NCI-H345 (cell line): ENCODE results near the gene CBARP.

Source experiments
- DNase-seq: peaks from one replicate; lab custom pipeline; 2025; lab: John Stamatoyannopoulos, UW

The CBARP gene

DNA sequence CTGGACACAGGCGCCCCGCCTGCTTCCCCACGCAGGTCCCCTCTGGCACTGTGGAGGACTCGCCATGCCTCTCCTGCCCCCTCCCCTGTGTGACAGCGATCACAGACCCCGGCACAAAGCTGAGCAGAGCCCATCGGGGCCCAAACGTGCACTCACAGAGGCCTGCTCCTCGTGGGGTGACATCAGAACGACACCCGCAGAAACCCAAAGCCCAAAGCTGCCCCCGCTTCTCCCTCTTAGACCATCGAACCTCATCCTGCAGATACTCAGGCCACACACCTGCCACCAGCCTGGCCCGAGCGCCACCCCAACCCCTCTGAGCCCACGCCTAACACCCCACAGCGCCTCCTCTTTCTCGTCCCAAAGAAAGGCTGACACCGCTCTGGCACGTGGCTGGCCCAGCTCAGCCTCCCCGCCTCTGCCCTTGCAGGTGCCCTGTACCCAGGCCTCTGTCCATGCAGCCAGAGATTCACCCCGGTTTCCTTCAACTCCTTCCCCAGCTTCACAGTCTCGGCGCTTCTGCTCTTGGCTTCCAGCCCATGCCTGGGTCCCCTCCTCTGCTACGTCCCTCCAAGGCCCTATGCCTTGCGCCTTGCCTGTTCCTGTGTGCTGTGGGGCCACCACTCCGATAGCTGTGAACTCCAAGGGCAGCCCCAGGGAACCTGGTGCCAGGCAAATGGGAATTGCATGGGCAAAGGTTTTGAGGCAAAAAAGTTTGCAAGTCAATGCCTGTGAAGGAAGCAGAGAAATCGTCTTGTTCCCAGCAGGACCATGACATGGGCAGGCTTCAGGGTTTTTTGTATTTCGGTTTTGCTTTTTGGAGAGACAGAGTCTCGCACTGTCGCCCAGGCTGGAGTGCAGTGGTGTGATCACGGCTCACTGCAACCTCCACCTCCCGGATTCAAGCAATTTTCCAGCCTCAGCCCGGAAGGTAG is 831 bp upstream of the CBARP start:
- no peak for DNase-seq

DNA sequence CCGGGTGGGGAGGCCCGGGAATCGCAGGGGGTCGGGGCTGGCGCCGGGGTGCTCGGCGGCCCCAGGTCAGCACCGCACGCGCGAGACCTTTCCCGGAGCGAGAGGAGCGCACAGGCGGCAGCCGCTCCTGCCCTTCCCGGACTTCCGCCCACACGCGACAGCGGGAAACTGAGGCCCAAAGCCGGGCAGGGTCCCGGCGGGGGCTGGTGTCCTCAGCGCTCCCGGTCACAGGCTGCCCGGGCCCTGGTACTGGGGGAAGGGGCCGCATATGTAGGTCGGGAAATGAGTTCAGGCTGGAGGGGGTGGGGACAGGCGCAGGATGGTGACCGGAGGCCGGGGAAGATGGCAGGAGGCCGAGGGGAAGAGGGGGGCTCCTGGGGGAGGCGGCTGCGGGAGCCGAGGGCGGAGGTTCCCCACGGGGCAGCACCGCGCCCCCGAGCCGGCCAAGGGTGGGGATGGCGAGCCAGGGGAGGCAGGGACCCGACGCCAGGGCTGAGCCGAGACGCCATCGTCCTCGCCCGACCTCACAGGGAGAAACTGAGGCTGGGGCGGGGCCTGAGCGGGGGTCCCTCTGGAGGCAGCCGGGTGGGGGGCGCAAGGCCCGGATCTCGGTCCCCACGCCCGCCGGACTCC is 662 bp downstream of the CBARP start:
- no peak for DNase-seq

DNA sequence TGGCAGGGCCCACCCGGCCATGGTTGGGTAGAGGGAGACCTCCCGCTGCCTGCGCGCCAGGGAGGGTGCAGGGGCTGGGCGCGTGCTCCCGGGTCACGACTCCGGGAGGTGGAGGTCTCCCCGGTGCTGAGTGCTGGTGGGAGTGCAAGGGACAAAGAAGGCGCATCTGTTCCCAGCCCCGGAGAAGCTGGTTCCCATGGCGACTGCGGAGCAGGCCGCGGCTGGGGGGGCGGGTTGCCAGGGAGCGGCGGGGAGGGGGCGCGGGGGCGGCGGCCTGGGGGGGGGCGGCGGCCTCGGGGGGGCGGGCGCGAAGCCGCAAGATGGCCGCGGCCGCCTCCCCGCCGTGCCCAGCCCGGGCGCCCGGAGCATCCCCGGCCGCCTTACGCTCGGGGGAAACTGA is 1.2 kb downstream of the CBARP start:
- peak; percentile 29 for DNase-seq

DNA sequence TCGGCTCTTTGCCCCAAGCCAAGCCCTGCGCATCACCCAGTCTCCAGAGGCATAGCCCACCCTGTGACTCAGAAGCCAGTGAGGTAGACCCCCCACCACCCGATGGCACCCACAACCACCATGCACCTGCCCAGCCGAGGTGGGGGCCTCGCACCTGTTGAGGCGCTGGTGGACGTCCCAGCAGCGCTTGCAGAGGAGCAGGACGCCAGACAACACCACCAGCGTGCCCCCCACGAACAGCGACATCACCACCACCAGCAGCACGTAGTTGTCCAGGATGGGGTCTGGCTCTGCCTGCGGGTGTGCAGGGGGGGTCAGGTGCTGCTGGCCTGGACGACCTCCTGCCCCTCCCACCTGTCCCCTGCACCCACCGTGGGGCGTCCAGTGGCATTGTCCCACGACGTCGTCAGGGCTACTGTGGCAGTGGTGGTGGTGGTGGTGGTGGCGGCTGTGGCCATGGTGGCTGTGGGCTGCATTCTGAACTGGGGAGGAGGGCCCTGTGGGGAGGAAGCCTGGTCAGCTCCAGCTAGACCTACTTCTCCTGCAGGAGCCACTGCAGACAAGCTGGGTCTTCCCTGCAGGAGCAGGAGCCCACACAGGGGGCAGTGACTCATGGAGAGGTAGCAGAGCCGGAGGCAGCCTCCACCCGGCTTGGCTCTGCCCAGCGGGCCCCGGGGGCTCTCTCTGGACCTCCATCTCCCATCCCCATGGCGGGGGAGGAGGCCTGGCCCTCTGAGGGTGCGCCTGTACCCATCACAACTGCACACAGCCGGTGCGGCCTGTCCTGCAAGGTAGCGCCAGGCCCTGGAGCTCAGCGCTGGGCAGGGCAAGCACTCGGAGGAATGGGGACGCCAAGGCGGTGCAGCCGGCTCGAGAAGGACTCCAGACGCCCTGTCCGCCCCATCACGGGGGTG is 1.9 kb downstream of the CBARP start:
- DNase-seq = no peak

DNA sequence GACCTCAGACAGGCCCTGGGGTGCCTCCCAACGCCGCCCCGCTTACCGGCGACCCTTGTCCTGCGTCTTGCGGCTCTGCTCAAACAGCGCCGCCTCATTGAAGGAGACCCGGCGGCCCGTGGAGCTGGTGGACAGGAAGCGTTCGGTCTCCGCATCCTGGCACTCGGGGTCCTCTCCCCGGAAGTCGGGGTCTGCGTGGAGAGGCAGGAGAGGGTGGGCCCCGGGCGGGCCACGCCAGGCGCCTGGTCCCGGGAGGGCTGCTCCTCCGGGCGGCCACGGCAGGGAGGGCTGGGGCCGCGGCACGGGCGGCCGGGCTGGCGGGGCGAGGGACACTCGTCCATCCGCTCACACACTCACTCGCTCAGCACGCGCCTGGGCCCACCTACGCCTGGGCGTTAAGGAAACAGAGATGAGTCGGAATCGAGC is 2.8 kb downstream of the CBARP start:
- no peak for DNase-seq

DNA sequence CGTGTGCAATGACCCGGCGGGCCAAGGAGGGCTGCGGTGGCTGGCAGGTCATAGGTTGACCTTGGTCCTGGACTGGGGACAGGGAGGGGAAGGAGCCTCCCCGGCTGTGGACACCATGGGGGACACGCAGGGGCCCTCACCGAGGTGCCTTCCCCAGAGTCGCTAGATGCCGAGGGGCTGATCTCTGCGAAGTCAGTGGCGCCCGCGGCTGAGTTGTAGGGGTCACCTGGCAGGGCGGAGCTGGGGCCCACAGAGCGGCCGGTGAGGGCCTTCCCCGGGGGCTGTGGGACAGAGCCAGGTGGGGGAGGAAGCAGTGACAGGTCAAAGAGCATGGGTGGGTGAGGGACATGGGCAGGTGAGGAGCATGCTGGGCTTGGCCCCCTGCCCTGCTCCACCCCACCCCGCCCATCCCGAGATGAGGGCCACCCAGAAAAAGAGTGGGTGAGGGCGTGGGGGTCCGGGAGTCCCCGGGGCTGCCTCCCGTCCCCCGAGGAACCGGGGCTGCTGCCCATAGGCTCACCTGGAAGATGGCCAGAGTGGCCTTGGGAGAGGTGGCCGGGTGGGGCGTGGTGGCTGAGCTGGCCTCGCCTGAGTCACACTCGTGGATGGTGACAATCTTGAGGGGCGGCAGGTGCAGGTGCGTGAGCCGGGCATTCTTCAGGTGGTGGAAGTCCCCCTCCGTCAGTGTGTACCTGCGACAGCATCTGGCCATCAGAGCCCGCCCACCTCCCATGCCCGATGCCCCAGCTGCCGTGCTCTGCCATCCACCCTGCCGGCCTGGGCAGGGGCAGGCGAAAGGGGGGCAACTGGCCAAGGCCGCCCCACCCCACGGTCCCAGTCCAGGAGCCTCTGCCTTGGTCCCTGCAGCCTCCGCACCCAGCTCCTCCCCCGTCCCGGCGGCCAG is 3.5 kb downstream of the CBARP start:
- DNase-seq = no peak

DNA sequence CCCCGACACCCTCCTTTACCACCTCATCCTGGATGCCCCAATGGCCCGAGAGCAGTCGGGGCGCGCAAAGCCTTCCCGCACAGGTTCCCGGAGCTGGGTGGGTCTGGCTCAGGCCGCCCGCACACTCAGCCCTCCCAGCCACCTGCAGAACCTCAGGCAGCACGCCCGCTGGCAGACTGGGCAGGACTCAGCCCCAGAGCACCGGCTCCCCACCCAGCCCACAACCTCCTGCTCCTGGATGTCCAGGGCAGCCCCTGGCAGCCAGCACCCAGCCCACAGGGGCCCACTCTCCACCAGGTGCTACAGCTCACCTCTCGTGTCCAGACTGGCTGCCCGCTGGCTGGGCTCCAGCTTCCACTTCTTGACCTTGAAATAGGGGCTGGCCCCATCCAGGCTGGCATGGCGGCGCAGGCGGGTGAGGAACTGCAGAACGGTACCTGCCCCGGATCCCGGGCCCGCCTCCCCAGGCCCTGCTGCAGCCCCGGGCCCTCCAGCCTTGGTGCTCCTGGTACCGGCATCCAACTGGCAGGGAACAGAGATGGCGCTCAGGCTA is 4.6 kb downstream of the CBARP start:
- DNase-seq = no peak

DNA sequence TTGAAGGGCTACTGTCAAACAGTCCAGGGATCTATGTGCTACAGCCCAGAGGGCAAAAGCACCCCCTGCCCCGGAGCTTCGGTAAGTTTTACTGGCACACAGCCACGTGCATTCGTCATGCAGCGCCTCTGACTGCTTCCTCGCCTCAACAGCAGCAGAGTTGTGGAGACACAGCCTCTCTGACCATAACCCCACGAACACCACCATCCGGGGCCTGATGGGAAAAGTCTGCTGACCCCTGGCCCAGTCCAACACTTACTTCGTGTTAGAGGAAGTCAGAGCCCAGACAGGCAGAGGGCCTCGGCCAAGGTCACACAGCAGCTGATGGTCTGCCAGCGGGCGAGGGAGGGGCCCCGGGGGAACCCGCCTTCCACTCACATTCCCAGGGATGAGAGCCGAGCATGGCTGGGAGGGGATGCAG is 5.1 kb downstream of the CBARP start:
- no peak for DNase-seq

DNA sequence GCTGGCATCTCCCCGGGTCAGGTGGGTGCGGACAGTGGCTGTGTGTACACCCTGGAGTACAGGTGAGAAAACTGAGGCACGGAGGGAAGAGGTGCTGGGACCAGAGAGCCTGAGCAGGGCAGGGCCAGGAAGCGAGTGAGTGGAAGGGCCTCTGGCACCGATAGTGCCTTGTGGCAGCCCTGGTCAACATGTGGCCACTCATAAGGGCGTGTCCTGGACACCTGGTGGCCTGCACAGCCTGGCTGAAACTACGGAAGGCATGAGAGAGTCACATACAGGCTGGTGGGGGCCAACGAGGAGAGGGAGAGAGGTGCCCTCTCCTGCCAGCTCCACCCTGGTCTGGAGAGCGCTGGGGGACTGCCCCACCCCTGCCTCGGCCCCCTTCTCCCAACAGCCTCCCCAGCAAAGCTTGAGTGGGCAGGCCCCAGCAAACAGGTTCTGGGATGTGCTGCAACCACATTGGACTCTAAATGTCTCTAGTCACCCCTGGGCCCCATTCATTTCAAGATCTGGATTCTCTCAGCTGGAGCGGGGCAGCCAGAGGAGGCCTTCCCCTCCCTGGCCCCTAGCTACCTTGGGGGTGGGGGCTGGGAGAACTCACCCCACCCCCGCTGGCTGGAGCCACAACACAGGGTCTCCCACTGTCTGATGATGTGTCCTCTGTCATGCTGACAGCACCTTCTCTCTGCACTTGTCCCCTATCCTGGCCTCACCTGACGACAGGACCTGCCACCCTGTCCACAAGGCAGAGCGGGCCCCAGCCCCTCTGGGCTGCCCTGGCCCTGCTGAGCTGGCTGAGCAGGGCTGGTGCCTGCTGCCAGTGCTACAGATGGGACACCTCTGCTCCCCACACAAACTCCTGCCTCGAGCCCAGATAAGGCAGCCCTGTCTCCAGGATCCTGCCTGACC is 5.8 kb downstream of the CBARP start:
- no peak for DNase-seq

DNA sequence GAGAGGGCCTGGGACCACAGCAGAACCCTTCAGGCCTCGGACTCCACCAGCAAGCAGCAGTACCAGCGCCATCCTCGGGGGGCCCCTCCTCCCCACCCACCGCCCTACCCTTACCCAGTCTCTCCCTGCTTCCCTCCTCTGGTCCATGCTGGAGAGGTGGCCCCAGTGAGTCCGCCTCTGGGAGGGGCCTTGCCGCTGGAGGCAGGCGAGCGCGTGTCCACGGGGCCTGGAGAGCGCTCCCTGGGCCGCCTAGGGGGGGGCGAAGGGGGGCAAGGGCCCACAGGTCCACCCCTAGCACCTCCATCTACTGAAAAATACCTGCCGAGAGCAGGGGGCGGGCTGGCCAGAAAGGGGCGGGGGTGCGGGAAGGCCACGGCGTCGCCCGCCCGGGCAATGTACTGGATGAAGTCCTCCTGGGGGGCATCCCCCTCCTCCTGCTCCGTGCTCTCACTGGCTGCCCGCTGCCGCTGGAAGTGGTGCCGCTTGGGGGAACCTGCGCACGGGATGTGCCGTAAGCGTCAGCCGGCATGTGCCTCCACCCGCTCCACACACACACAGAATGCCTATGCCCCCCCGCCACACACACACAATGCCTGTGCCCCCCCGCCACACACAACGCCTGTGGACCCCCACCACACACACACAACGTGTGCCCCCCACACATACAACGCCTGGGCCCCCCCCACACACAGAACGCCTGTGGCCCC is 6.9 kb downstream of the CBARP start:
- no peak for DNase-seq

DNA sequence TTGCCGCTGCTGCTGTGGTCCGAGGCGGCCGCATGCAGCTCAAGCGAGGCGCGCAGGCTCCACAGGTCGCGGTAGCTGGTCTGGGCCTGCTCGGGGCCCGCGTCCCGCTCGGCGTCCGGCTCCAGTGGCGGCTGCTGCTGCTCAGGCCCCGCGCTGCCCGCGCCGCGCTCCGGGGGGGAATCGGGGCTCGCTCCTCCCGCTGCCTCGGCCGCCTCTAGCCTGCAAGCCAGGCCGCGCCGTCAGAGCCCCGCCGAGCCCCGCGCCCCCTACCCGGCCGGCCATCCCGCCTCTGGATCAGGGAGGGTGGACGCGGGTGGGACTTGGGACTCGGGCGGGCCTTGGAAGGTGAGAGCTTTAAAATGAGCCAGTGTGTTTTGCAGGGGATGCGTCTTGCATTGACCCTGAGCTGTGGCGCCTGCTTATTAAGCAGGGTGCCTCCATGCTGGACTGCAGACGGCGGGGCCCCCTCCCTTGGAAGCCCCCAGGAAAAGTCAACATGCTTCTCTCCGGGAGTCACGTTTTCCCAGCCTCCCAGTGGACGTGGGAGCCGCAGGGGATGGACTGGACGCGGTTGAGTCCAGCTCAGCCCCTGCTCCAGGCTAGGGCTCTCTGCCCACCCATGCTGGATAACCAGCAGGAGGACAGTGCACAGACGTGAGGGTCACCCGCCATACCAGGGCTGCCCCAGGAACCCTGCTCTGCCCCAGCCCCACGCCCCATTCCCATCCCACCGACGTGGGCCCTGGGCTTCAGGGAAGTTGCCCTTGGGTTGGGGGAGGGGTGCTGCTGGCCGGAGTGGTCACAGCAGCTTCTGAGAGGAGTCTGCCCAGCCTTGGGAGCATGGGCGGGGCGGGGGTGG is 7.7 kb downstream of the CBARP start:
- no peak for DNase-seq

DNA sequence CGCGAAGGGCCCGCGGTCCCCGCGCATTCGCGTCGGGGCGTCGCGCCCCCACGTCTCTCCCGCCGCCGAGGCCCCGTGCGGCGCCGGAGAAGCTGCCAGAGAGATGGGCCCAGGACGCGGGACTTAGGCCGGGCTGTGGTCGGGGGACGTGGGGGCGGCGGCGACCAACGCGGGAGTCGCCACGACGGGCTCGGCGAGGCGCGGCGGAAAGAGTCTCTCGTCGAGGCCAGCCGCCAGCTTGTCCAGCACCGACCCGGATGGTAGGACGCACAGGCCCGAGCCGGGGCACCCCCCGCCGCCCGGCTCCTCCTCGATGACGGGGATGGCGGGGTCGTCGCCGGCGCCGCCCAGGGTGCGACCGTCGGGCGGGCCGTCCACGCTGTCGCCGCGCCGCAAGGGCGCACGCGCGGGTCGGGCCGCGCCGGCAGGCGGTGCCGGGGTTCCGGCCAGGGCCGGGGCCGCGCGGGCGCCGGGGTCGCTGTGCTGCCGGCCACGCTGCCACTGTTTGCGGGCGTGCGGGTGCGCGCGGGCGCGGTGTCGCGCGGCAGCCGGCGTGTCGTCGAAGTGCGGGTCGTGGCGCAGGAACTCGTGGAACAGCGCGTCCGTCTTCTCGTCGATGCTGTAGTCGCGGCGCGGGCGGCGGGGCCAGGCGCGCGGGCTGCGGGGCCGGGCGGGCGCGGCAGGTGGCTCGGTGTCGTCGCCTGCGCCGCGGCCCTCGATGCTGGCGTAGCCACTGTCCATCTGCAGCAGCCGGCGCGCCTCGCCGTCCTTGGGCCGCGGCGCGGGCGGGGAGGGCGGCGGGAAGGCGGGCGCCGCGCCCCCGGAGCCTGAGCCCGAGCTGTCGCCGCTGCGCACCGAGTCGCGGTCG is 8.5 kb downstream of the CBARP start:
- no peak for DNase-seq

DNA sequence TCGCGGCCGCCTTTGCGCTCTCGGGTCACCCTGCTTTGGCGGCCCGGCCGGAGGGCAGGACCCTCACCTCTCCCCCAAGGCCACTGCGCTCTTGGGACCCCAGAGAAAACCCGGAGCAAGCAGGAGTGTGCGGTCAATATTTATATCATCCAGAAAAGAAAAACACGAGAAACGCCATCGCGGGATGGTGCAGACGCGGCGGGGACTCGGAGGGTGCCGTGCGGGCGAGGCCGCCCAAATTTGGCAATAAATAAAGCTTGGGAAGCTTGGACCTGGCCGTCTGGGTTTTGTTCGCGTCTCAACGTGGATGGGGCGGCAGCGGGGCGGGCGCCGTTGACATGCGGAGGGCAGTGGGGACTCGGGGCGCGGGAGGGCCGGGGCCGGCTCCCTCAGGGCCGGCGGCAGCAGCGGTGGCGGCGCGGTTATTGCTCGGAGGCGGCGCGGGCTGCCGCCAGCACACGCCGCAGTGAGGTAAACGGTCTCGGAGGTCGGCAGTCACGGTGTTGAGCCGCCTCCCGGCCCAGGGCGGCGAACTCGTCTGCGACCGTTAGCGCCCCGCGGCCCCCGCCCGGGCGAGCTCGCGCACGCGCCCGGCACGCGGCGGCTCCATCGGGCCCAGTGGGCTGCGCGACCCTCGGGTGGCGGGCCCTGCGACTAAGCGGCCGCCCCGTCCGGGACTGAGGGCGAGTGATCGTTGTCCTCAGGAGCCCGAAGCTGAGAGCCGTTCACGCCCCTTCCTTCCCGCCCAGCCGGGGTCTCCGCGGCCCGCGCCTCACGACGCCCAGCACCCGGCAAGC is 9.4 kb downstream of the CBARP start:
- no peak for DNase-seq

DNA sequence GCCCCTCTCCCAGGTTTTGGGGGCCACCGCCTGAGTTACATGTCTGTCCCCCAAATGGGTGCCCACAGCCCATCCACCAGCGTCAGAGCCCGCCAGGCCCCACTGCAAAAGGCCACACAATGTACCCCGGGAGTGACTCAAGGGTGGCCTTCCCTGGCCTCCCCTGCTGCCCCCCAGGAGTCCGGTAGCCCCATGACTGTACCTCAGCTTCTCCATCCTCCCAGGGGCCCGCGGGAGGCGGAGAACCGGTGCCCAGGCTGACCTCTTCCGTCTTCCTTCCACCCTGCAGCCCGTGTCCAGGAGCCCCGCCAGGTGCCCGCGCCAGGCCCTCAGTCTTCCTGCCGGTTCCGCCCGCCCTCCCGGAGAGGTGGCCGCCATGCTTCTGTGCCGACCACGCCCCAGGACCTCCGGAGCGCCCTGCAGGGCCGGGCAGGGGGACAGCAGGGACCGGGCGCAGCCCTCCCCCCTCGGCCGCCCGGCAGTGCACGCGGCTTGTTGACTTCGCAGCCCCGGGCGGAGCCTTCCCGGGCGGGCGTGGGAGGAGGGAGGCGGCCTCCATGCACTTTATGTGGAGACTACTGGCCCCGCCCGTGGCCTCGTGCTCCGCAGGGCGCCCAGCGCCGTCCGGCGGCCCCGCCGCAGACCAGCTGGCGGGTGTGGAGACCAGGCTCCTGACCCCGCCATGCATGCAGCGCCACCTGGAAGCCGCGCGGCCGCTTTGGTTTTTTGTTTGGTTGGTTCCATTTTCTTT is 10.3 kb downstream of the CBARP start:
- DNase-seq = no peak

DNA sequence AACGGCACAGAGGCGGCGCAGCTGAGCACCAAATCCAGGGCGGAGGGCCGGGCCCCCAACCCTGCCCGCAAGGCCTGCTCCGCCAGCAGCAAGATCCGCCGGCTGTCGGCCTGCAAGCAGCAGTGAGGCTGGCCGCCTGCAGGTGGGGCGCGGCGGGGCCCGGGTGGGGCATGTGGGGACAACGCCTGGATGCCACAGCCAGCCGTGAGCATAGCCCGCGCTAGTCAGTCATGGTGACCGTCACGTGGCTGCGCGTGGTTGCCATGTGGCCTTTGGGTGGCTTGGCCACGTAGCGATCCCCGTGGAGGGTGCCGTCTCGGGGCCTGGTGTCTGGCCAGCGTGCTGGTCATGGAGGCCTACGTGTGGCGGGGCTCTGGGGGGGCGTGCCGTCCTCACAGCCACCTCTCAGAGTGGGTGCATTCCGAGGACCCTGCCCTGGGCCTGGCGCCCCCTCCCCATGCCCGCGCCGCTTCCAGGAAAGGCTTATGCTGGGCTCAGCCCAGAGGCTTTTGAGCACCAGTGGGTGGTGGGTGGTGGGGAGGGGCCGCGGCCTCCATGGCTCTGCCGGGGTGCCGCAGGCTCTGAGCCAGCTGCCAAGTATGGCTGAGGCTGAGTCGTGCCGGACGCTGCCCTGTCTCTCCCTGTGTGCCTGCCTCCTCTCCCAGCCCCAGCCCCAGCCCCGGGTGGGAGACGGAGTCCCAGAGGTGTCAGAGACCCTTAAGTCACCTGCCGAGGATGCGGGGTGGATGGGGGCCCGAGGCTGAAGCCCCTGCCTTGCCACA is 11.1 kb downstream of the CBARP start:
- no peak for DNase-seq
